HTR-8/SVneo (cell line): Measurements from ENCODE around the gene OXGR1.

ENCODE experiments used
- DNase-seq: peaks from one replicate; pipeline ENCODE4 v3.0.0; 2011; ENCODE audit warnings: low spot score, mixed read lengths; ENCODE audit not compliant: insufficient read length
- FAIRE-seq: peaks from 2 replicates; lab custom pipeline; 2011; peaks lifted over from hg19 to GRCh38; lab: Jason Lieb, UNC

Gene OXGR1

GRCh38 chr13:96967248-96967745, 27.0 kb downstream of the OXGR1 start:
- DNase-seq (no peak), FAIRE-seq (no peak)

GRCh38 chr13:96966415-96967102, 27.7 kb downstream of the OXGR1 start:
- no peak for FAIRE-seq
- DNase-seq = no peak

GRCh38 chr13:96963786-96964475, 30.3 kb downstream of the OXGR1 start:
- FAIRE-seq = no peak
- no peak for DNase-seq

- DNase-seq (no peak), FAIRE-seq (no peak)
Observed at GRCh38 chr13:96960379-96960778, 33.9 kb downstream of the OXGR1 start.

GRCh38 chr13:96958286-96958891, 35.9 kb downstream of the OXGR1 start:
- FAIRE-seq = no peak

GRCh38 chr13:96952595-96952994, 41.7 kb downstream of the OXGR1 start:
- no peak for DNase-seq
- no peak for FAIRE-seq

More at GRCh38 chr13:96958286-96958891, 35.9 kb downstream of the OXGR1 start:
- DNase-seq = no peak

- DNase-seq (no peak), FAIRE-seq (no peak)
Observed at GRCh38 chr13:96948127-96948526, 46.1 kb downstream of the OXGR1 start.

- no peak for FAIRE-seq
Observed at GRCh38 chr13:96947343-96947910, 46.8 kb downstream of the OXGR1 start.

GRCh38 chr13:96946709-96947311, 47.5 kb downstream of the OXGR1 start:
- FAIRE-seq (no peak), DNase-seq (no peak)

More at GRCh38 chr13:96947343-96947910, 46.8 kb downstream of the OXGR1 start:
- DNase-seq = no peak

- FAIRE-seq = no peak
- DNase-seq = no peak
Observed at GRCh38 chr13:96940961-96941360, 53.3 kb downstream of the OXGR1 start.

- DNase-seq = no peak
Observed at GRCh38 chr13:96935901-96936300, 58.4 kb downstream of the OXGR1 start.

More at GRCh38 chr13:96935901-96936300, 58.4 kb downstream of the OXGR1 start:
- FAIRE-seq = no peak
